ENCODE results near the gene SLC39A11.
A peak's percentile ranks its signal among the peaks of the same experiment; 100 is the strongest.

The SLC39A11 gene

DNA sequence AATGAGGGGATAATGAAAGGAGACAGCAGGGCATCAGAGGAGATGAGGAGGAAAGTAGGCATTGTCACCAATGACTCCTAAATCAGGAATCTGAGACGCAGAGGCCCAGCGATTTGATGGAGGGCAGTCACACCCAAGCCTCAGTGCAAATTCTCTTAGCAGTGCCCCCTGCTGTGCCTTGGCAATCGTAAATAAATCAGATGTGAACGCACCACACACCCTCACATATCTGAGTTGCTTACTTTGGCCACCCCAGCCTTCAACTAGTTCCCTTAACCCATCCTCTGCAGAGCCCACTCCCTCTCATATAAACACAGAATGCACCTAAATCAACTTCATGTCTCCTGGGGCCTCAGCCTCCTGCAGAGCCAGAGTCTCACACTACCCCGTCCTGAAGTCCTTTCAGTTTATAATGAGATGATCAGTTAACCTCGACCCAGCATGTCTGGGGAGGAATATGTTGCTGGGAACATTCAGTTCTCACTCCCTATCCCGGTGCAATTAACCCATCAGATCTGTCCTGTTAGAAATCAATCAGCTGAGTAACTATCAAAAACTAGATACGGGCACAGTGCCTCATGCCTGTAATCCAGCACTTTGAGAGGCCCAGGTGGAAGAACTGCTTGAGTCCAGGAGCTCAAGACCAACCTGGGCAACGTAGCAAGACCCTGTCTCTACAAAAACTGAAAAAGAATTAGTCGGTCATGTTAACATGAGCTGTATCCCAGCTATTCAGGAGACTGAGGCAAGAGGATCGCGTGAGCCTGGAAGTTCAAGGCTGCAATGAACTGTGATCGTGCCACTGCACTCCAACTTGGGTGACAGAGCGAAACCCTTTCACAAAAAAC, 78.4 kb downstream of the SLC39A11 start:
- TF ChIP-seq, protein P1, sequence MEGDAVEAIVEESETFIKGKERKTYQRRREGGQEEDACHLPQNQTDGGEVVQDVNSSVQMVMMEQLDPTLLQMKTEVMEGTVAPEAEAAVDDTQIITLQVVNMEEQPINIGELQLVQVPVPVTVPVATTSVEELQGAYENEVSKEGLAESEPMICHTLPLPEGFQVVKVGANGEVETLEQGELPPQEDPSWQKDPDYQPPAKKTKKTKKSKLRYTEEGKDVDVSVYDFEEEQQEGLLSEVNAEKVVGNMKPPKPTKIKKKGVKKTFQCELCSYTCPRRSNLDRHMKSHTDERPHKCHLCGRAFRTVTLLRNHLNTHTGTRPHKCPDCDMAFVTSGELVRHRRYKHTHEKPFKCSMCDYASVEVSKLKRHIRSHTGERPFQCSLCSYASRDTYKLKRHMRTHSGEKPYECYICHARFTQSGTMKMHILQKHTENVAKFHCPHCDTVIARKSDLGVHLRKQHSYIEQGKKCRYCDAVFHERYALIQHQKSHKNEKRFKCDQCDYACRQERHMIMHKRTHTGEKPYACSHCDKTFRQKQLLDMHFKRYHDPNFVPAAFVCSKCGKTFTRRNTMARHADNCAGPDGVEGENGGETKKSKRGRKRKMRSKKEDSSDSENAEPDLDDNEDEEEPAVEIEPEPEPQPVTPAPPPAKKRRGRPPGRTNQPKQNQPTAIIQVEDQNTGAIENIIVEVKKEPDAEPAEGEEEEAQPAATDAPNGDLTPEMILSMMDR (conservative IDR thresholded peaks at IDR 0.05; ENCODE audit: low read depth, low read length), result peak; percentile 14
- no peak overlapping the region for H3K4me3 ChIP-seq (ENCODE audit: low read depth, low read length)
- DNase-seq (ENCODE audit: low read depth), result peak; percentile 94

DNA sequence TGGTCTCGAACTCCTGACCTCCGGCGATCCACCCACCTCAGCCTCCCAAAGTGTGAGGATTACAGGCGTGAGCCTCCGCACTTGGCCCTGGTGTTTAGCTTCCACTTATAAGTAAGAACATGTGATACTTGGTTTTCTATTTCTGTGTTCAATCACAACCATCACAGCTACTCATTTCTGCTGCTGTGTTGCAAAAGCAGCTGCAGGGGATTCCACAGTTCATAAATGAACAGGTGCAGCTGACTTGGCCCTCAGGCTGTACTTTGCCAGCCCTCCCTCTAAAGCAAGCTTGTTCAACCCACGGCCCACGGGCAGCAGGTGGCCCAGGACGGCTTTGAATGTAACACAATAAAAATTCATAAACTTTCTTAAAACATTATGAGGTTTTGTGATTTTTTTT, 79.2 kb downstream of the SLC39A11 start:
- no peak overlapping the region for H3K4me3 ChIP-seq (ENCODE audit: low read depth, low read length)
- TF ChIP-seq, protein P1 (conservative IDR thresholded peaks at IDR 0.05; ENCODE audit: low read depth, low read length), result no peak
- DNase-seq (ENCODE audit: low read depth), result peak; percentile 48

DNA sequence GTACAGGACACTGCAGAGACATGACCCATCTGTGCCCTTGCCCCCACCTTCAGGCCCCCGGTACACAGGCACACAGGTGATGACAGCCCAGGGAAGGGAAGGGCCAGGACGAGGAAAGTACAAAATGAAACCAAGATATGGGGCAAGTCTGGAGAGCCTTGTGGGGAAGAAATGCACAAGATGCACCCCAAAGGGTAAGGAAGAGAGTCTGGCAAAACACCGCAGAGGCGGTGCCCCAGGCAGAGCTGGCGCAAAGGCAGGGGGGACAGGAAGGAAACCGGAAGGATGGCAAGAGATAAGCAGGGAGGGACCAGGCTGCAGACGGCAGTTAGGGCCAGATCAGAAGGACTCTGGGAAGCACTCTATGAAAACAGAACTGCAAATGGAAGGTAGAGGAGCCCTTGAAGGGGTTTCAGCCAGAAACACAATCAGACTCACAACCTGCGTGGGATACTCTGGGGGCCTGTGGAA, 81.4 kb downstream of the SLC39A11 start:
- TF ChIP-seq, protein P1 (conservative IDR thresholded peaks at IDR 0.05; ENCODE audit: low read depth, low read length), result no peak
- no peak overlapping the region for H3K4me3 ChIP-seq (ENCODE audit: low read depth, low read length)

DNA sequence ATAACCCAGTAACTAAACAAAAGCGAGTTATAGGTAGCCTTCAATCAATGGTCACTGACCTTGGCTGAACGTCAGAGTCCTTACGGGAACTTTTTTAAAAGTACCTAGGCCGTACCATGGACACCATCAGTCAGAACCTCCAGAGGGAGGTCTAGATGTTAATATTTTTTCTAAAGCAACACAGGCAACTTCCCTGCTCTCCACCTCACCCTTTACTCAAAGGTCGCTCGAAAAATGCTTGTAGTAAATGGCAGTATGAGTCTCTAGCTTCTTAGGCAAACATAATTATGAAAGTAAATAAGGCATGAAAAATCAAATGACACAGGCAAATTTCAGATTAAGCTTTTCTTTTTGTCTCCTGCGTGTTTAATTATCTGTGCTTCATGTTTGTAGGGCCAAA, 82.1 kb downstream of the SLC39A11 start:
- H3K4me3 ChIP-seq (ENCODE audit: low read depth, low read length), result no peak overlapping the region
- no peak for DNase-seq (ENCODE audit: low read depth)
- TF ChIP-seq, protein P1 (conservative IDR thresholded peaks at IDR 0.05; ENCODE audit: low read depth, low read length), result no peak

More for the DNA sequence above, 81.4 kb downstream of the SLC39A11 start:
- DNase-seq (ENCODE audit: low read depth), result no peak

DNA sequence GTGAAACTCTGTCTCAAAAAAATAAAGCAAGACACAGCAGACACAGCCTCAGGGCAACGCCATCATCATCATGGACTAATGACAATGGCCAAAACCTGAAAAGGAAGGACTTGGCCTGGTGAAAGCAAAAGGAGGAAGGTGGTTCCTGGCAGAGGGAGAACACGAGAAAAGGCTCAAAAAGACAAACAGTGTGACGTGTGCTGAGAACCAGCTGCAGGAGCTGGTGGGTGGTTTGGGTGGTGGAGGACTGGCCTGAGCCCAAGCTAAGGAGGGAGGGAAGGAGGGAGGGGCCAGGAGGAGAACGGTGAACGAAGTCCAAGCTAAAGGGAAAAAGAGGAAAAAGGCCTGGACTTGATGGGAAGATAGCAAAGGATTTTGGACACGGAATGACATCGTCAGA, 85.1 kb downstream of the SLC39A11 start:
- TF ChIP-seq, protein P1 (conservative IDR thresholded peaks at IDR 0.05; ENCODE audit: low read depth, low read length), result no peak
- no peak overlapping the region for H3K4me3 ChIP-seq (ENCODE audit: low read depth, low read length)
- peak; percentile 39 for DNase-seq (ENCODE audit: low read depth)

DNA sequence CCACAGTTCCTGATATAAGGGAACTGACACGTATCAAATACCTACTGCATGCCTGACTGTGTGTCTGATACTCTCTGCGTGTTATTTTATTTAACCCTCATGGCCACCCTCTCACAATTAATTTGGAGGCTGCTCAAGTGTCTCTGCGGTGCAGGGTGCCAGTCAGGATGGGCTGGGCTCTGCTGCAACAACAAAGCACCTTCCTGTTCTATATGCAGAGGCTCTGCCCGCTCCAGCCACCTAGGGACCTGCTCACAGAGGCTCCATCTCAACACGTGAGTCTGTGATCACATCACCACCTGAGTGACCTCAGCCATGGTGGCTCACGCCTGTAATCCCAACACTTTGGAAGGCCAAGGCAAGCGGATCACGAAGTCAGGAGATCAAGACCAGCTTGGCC, 87.1 kb downstream of the SLC39A11 start:
- TF ChIP-seq, protein P1 (conservative IDR thresholded peaks at IDR 0.05; ENCODE audit: low read depth, low read length), result no peak
- no peak overlapping the region for H3K4me3 ChIP-seq (ENCODE audit: low read depth, low read length)
- no peak for DNase-seq (ENCODE audit: low read depth)

DNA sequence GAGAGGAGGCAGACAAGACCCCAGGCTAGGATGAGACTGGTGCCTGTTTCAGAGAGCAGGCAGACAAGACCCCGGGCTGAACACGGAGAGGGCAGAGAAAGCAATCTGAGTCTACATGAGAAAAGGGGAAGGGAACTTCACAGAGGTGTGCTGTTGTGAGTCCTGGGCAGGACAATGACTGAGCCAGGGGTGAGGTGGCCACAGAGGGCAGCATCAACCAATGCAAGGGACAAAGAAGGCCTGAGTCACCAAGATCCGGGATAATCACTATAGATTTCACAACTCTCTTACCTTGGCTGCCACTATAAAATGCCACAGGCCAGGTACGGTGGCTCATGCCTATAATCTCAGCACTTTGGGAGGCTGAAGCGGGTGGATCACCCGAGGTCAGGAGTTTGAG, 89.0 kb downstream of the SLC39A11 start:
- DNase-seq (ENCODE audit: low read depth), result no peak
- TF ChIP-seq, protein P1 (conservative IDR thresholded peaks at IDR 0.05; ENCODE audit: low read depth, low read length), result no peak
- H3K4me3 ChIP-seq (ENCODE audit: low read depth, low read length), result no peak overlapping the region
